GM21786 (cell line): ENCODE measurements around the gene CYP4A22.
"Not testable (repeated sequence)": the region's sequence is repeated elsewhere in the genome, so short reads cannot be mapped to it uniquely, and the experiment has no call there.

Experiments used
- ATAC-seq: cut with Tn5 transposase; IDR thresholded peaks from one replicate; pipeline ENCODE4 v1.9.1; 2021; ENCODE audit not compliant: unreplicated experiment

Gene CYP4A22, protein sequence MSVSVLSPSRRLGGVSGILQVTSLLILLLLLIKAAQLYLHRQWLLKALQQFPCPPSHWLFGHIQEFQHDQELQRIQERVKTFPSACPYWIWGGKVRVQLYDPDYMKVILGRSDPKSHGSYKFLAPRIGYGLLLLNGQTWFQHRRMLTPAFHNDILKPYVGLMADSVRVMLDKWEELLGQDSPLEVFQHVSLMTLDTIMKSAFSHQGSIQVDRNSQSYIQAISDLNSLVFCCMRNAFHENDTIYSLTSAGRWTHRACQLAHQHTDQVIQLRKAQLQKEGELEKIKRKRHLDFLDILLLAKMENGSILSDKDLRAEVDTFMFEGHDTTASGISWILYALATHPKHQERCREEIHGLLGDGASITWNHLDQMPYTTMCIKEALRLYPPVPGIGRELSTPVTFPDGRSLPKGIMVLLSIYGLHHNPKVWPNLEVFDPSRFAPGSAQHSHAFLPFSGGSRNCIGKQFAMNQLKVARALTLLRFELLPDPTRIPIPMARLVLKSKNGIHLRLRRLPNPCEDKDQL

DNA sequence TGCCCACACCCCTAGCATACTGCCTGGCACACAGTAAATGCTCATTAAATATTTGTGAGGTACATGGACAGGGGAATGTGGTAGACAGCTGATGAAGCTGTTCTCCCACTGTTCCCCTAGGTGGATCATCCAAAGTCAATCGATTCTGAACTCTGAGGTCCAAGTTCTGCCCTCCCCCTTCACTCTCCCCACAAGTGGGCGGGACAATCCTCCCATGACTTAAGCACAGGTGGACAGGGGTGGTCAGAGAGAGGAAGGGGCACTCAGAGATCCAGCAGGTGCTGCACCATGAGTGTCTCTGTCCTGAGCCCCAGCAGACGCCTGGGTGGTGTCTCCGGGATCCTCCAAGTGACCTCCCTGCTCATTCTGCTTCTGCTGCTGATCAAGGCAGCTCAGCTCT lies at the start of gene CYP4A22:
CYP4A22 (plus strand) TSS at position 244 of the 400 bp plus-strand sequence; CDS start at position 289, 45 bp downstream.
- no peak for ATAC-seq

DNA sequence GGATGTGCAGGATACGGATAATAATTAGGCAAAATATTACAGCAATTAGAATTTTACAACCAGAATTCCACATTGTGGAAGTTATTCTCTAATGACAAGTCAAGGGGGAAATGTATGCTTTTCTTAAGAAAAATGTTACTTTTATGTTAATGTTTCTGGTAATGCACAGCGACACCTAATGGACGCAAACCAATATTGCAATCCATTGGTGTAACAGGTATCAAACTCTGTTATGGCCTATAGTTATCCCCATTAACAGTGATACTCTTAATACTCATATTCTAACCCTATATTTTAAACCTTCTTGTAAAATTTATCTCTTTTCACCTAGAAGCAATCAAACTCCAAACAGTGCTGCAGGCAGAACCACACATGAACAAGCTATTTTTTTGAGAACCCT lies 47.9 kb upstream of the CYP4A22 start:
- ATAC-seq, result not testable (repeated sequence)

DNA sequence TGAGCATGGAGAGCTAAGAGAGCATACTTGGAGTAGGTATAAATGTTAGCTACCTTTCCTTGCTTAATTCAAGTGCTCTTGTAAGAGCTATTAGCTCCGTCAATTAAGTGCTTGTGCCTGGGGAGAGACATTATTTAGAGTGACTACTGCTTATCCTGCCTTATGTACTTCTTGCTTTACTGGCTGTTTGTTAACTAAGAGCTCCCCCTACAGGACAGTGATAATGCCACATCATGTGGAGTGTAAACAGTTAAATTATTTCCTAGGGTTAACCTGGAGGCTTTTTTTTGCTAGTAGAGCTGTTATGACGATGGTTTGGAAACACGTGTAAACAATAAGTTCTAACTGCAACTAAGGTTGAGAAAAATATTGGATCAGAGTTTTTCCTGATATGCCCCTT lies 45.8 kb upstream of the CYP4A22 start:
- not testable (repeated sequence) for ATAC-seq

DNA sequence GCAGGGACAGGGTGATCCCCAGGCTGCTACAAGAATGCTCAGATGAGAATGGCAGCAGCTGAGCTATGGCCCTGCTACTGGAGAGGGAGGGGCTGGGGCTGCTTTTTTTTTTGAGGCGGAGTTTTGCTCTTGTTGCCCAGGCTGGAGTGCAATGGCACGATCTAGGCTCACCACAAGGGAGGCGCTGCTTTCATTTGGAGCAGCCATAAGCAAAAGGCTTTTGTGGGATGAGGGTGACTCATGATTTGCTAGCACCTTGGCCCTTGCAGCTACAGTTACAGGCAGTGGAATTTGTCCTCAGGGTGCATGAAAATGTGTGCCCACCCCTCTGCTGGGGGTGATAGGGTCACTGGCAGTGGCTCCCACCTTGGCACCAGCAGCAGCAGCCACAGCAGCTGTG lies 32.4 kb upstream of the CYP4A22 start:
- no peak for ATAC-seq

DNA sequence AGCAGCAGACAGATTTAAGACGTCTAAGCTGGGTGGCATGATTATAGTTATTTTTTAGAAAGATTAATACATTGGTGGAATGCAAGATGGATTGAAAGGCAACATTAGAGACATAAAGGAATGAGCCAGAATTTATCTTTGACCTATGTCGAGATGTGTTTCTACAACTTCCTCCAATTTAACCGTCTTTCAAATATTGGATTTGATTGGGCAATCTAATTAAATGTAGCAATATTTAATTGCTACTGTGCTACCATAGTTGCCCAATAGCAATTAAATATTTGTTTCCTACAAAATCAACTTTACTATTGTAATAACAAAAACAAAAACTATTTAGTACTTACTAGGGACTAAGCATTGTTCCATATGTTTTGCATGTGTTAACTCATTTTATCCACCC lies 30.4 kb upstream of the CYP4A22 start:
- ATAC-seq, result no peak

DNA sequence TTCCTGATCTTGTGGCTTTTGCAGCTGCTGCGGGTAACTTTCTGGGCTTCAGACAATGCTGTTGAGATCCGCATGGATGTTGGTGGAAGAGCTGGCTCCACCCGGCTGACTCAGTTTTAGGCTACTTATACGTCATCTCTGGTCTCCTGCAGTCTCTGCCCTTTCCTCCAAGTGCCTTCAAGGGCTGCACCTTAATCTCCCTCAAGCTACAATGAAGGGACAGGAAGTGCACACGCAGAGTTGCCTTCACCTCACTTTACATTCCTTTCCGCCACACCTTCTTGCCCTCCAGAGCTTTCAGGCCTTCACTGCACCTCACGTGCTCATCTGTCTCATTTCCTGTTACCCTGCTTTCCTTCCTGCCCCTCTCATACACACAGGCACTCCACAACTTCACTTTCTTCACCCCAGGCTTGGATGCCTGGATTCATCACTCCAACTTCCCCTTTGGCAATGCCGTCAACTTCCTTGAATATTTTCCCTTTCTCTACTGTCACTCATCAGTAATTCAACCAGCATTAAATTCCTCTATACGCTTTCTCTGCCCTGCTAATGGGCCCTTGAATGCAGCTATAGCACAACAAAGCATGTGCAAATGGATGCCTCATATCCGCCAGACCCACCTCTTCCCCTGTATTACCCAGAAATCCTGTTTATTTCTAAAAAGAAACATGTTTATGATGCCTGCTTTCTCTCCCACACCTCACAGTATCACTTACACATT lies 29.2 kb upstream of the CYP4A22 start:
- ATAC-seq, result not testable (repeated sequence)

DNA sequence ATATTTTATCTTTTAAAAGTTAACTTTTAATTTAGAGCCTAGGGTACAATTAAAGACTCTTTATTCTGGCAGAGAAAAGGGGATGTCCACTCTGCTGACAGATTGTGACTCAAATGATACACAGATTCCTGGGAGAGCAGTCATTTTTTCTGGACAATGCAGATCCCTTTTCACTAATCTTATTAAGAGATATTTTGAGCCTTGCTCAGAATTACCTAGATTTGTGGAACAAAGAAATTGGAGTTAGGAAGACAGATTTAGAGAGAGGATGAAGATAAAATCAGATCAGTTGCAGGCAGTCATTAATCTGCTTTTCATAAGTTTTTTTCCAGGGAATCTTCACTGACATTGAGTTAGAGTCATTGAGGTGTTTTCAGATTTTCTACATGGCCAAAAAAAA lies 27.8 kb upstream of the CYP4A22 start:
- ATAC-seq, result not testable (repeated sequence)

DNA sequence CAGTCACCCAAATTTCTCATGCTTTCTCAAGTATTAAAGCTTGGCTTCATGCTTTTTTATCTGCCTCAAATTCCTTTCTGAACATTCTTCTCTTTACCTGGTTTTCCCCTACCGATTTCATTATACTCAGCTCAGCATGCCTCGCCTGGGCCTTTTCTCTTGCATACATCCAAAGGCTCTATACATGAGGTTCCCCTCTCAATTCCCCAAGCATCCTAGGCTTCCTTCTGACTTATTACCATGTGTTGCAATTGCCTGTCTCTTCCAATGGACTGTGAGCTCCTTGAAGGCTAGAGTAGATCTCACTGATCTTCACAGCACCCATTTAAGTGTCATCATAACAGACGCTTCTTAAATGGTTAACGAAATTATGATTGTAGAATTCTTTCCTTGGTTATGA lies 24.1 kb upstream of the CYP4A22 start:
- no peak for ATAC-seq

DNA sequence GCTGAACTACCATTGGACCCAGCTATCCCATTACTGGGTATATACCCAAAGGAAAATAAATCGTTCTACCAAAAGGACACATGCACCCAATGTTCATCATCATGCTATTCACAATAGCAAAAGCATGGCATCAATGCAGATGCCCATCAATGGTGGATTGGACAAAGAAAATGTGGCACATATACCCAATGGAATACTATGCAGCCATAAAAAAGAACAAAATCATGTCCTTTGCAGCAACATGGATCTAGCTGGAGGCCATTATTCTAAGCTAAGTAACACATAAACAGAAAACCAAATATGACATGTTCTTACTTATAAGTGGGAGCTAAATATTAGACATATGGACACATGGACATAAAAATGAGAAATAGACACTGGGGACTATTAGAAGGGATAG lies 16.2 kb upstream of the CYP4A22 start:
- not testable (repeated sequence) for ATAC-seq

DNA sequence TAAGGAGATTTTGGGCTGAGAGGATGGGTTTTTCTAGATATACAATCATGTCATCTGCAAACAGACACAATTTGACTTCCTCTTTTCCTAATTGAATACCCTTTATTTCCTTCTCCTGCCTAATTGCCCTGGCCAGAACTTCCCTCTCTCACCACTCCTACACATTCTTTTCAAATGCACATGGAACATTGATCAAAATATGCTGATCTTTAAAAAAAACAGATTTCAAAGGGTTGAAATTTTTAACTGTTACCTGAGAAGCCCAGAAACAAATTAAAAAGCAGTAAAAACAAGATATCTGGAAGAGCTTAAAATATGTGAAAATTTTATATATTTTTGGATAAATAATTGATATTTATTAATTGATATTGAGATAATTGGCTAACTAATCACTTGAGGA lies 12.4 kb upstream of the CYP4A22 start:
- ATAC-seq, result not testable (repeated sequence)

DNA sequence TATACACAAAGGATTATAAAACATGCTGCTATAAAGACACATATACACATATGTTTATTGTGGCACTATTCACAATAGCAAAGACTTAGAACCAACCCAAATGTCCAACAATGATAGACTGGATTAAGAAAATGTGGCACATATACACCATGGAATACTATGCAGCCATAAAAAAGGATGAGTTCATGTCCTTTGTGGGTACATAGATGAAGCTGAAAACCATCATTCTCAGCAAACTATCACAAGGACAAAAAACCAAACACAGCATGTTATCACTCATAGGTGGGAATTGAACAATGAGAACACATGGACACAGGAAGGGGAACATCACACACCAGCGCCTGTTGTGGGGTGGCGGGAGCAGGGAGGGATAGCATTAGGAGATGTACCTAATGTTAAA lies 10.2 kb upstream of the CYP4A22 start:
- not testable (repeated sequence) for ATAC-seq

DNA sequence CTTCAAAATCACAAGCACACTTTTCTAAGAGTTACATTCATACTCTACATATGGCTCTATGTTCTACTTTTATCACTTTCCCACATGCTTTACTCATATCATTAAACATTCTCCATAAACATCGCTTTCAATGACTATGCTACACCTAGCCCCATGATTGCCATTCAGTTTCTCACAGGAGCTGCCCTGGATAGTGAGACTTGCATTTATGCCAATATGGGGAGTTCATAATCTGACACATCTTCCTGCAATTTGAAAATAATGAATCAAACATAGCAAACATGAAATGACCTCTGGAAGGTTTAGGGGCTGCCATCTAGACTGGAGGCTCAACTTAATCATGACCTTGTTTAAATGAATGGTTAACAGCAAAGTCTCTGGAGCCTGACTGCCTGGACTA lies 9.0 kb upstream of the CYP4A22 start:
- no peak for ATAC-seq

DNA sequence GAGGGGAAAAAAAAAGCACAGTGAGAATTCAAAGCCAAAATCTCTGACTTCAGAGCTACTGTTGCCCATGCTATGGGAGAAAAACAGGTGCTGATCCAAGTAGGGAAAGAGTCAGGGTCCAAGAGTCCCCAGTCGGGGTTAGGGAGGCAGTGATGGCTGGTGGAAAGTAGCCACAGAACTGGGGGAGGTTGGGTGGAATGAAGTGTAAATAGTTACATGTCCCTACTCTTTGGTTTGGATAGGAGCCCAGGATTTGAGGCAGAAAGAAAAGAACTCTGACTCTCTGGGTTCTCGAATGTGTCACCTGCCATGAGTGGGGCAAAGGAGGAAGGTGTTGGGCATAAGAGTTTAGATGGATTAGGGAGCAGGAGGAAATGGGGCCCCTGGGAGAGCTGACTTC lies 8.4 kb upstream of the CYP4A22 start:
- ATAC-seq, result not testable (repeated sequence)

DNA sequence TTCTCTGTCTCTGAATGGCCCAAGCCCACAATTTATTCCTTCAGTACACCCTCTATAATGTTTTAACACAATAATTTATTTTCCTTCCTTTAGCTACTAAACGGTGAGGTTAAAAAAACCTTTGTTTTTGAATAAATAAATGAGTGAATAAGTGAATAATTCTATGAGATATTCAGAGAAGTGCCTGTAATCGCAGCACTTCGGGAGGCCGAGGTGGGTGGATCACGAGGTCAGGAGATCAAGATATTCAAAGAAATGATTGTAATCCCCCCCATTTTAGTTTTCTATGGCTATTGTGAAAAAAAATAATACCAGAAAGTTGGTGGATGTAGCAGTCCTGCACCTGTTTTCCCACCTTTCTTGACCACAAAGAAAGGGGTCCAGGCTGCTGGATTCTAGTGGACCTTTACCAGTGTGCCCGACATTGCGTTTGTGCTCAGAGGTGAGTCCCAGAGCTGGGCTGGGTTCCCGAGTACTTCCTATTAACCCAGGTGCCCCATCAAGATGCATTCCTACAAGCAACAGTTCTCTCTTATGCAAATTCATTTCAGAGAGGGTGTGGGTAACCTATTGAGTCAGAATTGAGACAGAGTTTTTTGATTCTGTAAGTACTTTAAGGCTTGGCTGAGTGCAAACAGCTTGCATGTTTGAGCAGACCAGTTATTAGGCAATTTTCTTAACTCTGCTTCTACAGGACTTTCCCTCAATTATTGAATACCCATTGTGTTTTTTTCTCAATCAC lies 7.6 kb upstream of the CYP4A22 start:
- ATAC-seq, result not testable (repeated sequence)

DNA sequence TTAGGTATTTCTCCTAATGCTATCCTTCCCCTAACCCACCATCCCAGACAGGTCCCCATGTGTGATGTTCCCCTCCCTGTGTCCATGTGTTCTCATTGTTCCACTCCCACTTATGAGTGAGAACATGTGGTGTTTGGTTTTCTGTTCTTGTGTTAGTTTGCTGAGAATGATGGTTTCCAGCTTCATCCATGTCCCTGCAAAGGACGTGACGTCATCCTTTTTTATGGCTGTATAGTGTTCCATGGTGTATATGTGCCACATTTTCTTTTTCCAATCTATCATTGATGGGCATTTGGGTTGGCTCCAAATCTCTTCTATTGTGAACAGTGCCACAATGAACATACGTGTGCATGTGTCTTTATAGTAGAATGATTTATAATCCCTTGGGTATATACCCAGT lies 4.6 kb upstream of the CYP4A22 start:
- ATAC-seq, result not testable (repeated sequence)

DNA sequence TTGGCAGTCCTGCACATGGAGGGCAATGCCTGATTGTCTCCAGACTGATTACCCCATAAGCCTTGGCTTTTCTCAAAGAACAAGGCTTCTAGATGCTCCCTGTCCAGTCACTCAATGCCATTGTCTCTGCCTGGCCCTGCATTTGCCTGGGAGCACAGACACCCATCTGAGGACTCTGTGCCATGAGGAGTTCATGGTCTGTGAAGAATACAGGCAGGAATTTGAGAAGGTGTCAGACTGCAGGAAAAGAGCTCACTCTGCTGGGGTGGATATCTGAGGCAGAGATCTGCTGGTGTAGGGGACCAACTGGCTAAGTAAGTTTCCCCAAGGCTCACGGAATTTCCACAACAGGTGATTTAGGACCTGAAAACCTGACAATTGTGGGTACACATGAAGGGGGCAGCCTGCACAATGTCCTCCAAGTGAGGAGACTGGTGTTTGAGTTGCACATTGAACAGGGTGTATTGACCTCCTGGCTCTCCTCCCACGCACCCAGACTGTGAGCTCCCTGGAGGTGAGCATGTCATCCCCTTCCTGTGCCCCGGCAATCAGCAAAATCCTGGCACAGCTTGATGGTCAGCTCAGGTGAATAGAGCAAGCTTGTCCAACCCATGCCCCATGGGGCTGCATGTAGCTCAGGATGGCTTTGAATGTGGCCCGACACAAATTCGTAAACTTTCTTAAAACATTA lies 829 bp downstream of the CYP4A22 start:
- no peak for ATAC-seq

DNA sequence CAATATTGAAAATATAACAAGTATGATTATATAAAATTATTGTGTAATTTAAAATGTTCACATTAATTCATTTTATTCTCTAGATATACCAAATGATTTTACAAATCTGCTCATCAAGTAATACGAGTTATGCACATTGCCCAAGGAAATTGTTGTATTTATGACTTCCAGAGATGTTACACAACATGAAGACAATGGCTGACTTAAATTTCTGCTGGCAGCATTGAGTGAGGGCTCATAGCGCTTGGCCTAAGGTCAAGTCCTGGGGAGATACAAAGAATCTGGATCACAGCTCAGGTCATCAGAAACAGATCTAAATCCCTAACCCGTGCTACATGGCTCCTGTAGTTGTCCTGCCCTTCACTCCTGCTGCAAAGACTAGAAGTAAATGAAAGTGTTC lies 3.1 kb downstream of the CYP4A22 start:
- ATAC-seq, result not testable (repeated sequence)

DNA sequence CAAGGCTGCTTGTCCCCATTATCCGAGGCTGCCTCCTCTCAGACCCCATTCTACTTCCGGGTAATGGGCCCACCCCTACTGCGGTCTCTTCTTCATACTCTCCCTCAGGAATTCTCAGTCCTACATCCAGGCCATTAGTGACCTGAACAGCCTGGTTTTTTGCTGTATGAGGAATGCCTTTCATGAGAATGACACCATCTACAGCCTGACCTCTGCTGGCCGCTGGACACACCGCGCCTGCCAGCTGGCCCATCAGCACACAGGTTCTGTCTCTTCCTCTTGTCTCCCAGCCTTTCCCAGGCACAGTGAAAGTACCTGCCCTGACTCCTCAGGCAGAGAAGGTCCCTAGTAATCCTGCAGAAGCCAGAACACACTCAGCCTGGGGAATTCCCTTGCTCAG lies 6.4 kb downstream of the CYP4A22 start:
- not testable (repeated sequence) for ATAC-seq

DNA sequence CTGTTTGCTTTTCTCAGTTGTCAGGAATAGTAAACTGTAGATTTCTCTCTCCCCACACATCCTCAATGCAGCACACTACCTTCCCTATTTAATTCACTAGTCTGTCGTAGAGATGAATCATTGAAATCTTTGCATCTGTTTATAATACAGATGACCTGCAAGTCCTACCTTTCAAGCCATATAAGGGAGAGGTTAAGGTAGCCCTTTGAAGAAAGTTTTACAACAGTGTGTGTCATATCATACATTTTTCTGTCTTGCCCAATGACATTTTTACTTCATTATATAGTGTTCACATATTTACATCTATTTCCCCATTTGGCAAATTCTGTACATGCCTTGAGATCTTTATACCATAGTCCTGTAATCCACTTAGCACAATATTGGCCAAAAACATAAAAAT lies 9.3 kb downstream of the CYP4A22 start:
- ATAC-seq, result not testable (repeated sequence)

DNA sequence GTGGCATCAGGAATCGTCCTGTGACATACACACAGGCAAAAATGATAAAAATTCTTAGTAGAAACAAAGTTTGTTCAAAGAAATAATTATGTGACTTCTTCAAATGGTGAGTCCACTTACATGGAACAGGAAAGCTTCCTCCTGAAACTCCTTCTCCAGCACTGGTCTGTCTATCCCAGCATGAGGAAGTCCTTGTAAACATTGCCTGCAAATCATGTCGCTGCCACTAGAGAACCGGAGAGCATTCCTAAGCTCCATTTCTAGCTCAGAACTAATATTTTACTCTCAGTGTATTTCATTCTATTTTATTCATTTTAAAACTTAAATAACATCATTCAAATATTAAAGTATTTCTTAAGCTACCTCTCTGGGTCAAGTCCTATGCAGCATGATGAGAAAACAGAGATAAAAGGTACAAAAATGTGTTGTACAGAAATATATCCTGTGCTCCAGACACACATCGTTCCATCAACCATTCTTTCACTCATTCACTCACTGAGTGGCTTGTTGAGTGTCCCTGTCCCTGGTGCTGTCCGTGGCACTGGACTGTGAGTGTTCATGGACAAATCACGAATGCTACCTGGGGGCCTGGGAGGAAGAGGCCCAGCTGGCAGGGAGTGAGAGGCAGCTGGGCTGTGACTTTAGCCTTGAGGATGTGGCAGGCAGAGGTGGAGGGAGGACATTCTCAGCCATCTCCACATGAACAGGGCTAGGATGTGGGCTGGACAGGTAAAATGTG lies 10.0 kb downstream of the CYP4A22 start:
- ATAC-seq, result no peak
